Esophagus (tissue), 2 donors: Measurements from ENCODE around the gene C11orf68. TPM values are rescaled to one million over a fixed set of nuclear protein-coding genes. Genes with fewer than 3 reads are reported as not detected.

Experiments
- H3K27ac ChIP-seq, 2 donors: one replicate each; pipeline ENCODE4 v1.5.1; 2013; ENCODE audit warnings: low read depth in 2 of 2, mild to moderate bottlenecking in 2 of 2, inconsistent platforms in 1 of 2, low read length in 1 of 2, moderate library complexity in 1 of 2
- H3K27me3 ChIP-seq, 2 donors: one replicate each; pipeline ENCODE4 v1.6.1; 2013; ENCODE audit warnings: low read length in 2 of 2, control low read depth in 1 of 2, mild to moderate bottlenecking in 1 of 2; ENCODE audit not compliant: insufficient read depth in 2 of 2, control insufficient read depth in 1 of 2
- H3K36me3 ChIP-seq, 2 donors: one replicate each; pipeline ENCODE4 v1.6.1; 2013; ENCODE audit warnings: low read length in 1 of 2; ENCODE audit not compliant: control insufficient read depth in 2 of 2, insufficient read depth in 2 of 2
- H3K4me1 ChIP-seq, 2 donors: one replicate each; pipeline ENCODE4 v1.6.1; 2013; ENCODE audit warnings: low read length in 1 of 2; ENCODE audit not compliant: control insufficient read depth in 2 of 2, insufficient read depth in 2 of 2
- H3K4me3 ChIP-seq, 2 donors: one replicate each; pipeline ENCODE4 v1.5.1; 2013; ENCODE audit warnings: low read length in 2 of 2, mild to moderate bottlenecking in 2 of 2, low read depth in 1 of 2, moderate library complexity in 1 of 2
- H3K9me3 ChIP-seq, 2 donors: one replicate each; pipeline ENCODE4 v1.6.1; 2013; ENCODE audit warnings: mild to moderate bottlenecking in 2 of 2, low read depth in 1 of 2, low read length in 1 of 2, moderate library complexity in 1 of 2; ENCODE audit not compliant: control insufficient read depth in 2 of 2, insufficient read depth in 1 of 2
- WGBS, 2 donors: extraction: QIAGEN DNeasy Blood & Tissue Kit; methylation state at CpG; one replicate each; pipeline ENCODE4 v1.1.7; 2013; 5-methylcytosine and 5-hydroxymethylcytosine counted together
- polyA plus RNA-seq, 2 donors: library from polyadenylated mRNA; stranded (reverse); fragments of 200-250 nt; gene quantifications; one replicate each; pipeline ENCODE4 v1.2.3, GENCODE V29; 2013
- donor health status: healthy with polysubstance abuse.
- donor health status: Bipolar disorder and iron deficiency.

Gene C11orf68
- polyA plus RNA-seq, 2 donors, result 21.8 to 27.6 TPM

- no peaks in the 10 kb centered on the region for H3K27me3 ChIP-seq
- no peak overlapping the region for H3K27ac ChIP-seq
- H3K36me3 ChIP-seq, result no peaks in the 10 kb centered on the region
- no peaks in the 10 kb centered on the region for H3K9me3 ChIP-seq
- H3K4me3 ChIP-seq, result no peak overlapping the region
- peaks cover 0 to 10% of the 10 kb centered on the region in 2 donors for H3K4me1 ChIP-seq
- WGBS, 2 donors, result 65 to 67% methylated on average over 8 of the region's 8 CpGs
These were observed 15.1 kb downstream of the C11orf68 start for GRCh38 chr11:65903715-65904114.

DNA sequence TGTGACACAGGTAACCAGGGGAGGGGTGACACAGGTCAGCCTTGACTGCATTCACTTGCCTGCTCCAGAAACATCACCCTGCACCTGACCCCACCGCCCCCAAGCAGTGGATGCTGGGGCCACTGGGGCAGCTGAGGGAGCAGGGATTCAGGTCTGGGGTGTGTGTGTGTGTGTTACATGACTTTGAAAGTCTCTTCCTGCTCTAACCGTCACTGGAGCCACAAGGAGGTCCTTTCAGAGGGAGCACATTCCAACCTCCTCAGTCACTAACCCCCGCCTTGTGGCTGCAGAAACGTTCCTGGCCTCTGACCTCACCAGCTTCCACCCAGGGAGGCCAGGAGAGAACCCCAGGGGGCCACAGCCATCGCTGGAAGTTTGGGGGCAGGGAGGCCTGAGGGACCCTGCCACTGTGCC lies 15.8 kb downstream of the C11orf68 start:
- Histone ChIP-seq H3K4me3 (no peak overlapping the region), H3K36me3 (no peaks in the 10 kb centered on the region), H3K9me3 (no peaks in the 10 kb centered on the region), H3K27me3 (no peaks in the 10 kb centered on the region), H3K4me1 (peaks cover 0 to 10% of the 10 kb centered on the region in 2 donors), H3K27ac (peak overlapping the region in 1 of 2 donors; percentile 40)
- 27 to 35% methylated on average over 5 of the region's 5 CpGs for WGBS, 2 donors

DNA sequence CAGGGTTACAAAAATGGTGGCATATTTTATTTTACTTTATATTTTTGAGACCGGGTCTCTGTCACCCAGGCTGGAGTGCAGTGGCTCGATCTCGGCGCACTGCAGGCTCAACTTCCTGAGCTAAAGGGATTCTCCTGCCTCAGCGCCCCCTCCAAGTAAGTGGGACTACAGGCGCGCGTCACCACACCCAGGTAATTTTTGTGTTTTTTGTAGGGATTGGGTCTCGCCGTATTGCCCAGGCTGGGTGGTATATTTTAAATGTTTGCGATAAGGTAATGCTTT lies 18.0 kb downstream of the C11orf68 start:
- peak overlapping the region; percentile 89 to 96 for H3K27ac ChIP-seq
- WGBS, 2 donors, result 72 to 76% methylated on average over 11 of the region's 11 CpGs
- H3K4me3 ChIP-seq, result peak overlapping the region in 1 of 2 donors; percentile 69

DNA sequence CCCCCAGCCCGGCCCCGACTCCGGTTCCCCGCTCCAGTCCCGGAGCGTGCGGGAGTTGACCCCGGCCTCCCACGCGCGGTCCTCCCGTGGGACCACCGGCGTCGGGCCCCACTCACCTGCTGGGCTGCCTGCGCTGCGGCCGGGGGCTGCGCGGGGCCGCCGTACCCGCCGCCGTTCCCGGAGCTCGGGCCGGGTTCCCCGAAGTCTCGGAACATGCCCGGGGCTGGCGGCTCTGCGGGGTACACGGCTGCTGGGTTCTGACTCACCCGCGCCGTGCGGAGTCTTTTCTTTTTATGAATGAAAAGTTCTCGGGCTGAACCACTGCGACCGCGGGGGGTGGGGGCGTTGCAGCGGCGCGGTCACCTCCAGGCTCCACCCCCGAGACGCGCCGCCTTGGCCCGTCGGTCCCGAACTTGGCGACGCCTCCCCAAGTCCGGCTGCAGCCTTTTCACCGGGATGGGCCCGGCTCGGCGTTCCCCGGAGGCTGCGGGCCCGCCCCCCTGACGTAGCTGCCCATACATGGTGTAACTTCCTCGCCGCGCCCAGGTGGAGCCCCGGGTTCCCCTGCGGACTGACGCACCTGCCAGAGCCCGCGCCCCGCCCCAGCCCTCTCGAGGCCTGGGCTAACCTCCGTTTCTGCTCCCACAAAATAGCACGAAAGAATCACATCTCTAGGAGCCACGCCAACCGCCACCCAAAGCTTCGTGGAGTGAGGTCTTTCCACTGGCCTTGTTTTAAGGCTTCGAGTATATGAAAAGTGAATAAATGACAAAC lies 18.6 kb downstream of the C11orf68 start, which contains the start of gene FOSL1:
TSS of gene FOSL1 (minus strand) at position 264 of the 774 bp plus-strand sequence. CDS start at position 215, 49 bp downstream.
- H3K27ac ChIP-seq, result peak within 1 kb of the TSS; percentile 89 to 96
- no peaks in the 10 kb centered on the region for H3K9me3 ChIP-seq
- no peaks in the 10 kb centered on the region for H3K27me3 ChIP-seq
- no peaks in the 10 kb centered on the region for H3K36me3 ChIP-seq
- WGBS, 2 donors, result 2% methylated on average over 69 to 80 of the region's 80 CpGs
- H3K4me1 ChIP-seq, result peaks cover 0 to 10% of the 10 kb centered on the region in 2 donors
- peak within 1 kb of the TSS; percentile 59 to 69 for H3K4me3 ChIP-seq

More for the DNA sequence above, 18.0 kb downstream of the C11orf68 start:
- Histone ChIP-seq H3K4me1 (peaks cover 0 to 10% of the 10 kb centered on the region in 2 donors), H3K27me3 (no peaks in the 10 kb centered on the region), H3K9me3 (no peaks in the 10 kb centered on the region), H3K36me3 (no peaks in the 10 kb centered on the region)

DNA sequence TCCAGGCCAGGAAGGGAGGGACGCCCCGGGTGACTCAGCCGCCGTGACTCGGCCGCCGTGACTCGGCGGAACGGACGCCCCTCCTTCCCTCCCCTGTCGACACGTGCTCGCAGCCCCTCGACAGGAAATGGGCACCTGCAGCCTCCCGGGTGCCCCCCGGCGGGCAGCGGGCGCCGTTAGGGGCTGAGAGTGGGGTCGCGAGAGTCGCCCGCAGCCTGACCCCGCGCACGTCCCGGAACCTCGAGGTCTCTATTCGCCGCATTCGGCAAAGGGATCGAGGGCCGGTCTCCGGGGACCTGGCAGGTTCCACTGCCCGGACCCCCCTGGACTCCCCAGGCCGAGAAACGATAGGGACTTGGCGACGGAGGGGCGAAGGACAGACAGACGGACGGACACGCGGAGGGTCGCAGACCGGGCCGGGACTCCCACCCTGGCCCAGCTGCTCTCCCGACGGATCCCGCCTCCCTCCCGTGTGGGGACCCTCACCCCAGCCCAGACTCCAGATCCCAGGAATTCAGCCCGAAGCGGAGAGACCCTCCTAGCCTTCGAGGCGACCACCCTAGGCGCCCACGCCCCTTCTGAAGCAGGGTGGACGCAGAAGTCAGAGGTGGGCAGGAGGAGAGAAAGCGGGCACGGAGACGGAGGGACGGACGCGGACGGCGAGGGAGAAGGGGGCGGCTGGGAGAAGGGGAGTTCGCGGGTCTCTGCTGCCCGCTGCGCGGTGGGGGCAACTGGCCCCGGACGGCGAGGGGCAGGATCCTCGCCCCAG lies 19.3 kb downstream of the C11orf68 start:
- Histone ChIP-seq H3K9me3 (no peaks in the 10 kb centered on the region), H3K27me3 (no peaks in the 10 kb centered on the region), H3K4me1 (peaks cover 0 to 10% of the 10 kb centered on the region in 2 donors), H3K27ac (peak overlapping the region; percentile 89 to 96), H3K36me3 (no peaks in the 10 kb centered on the region), H3K4me3 (peak overlapping the region; percentile 59 to 69)
- 1 to 2% methylated on average over 57 to 78 of the region's 78 CpGs for WGBS, 2 donors

GRCh38 chr11:65898656-65899355 lies 20.1 kb downstream of the C11orf68 start:
- Histone ChIP-seq H3K36me3 (no peaks in the 10 kb centered on the region), H3K27me3 (no peaks in the 10 kb centered on the region), H3K4me1 (peaks cover 2 to 10% of the 10 kb centered on the region in 2 donors), H3K4me3 (peak overlapping the region; percentile 59 to 69), H3K27ac (peak overlapping the region; percentile 40 to 96), H3K9me3 (no peaks in the 10 kb centered on the region)
- WGBS, 2 donors, result 23 to 30% methylated on average over 21 to 28 of the region's 28 CpGs

GRCh38 chr11:65897020-65897471 lies 21.8 kb downstream of the C11orf68 start:
- H3K4me3 ChIP-seq, result no peak overlapping the region
- no peaks in the 10 kb centered on the region for H3K36me3 ChIP-seq
- H3K27me3 ChIP-seq, result no peaks in the 10 kb centered on the region
- no peak overlapping the region for H3K27ac ChIP-seq
- 72 to 81% methylated on average over 4 of the region's 4 CpGs for WGBS, 2 donors
- H3K9me3 ChIP-seq, result no peaks in the 10 kb centered on the region
- H3K4me1 ChIP-seq, result peaks cover 2 to 8% of the 10 kb centered on the region in 2 donors

DNA sequence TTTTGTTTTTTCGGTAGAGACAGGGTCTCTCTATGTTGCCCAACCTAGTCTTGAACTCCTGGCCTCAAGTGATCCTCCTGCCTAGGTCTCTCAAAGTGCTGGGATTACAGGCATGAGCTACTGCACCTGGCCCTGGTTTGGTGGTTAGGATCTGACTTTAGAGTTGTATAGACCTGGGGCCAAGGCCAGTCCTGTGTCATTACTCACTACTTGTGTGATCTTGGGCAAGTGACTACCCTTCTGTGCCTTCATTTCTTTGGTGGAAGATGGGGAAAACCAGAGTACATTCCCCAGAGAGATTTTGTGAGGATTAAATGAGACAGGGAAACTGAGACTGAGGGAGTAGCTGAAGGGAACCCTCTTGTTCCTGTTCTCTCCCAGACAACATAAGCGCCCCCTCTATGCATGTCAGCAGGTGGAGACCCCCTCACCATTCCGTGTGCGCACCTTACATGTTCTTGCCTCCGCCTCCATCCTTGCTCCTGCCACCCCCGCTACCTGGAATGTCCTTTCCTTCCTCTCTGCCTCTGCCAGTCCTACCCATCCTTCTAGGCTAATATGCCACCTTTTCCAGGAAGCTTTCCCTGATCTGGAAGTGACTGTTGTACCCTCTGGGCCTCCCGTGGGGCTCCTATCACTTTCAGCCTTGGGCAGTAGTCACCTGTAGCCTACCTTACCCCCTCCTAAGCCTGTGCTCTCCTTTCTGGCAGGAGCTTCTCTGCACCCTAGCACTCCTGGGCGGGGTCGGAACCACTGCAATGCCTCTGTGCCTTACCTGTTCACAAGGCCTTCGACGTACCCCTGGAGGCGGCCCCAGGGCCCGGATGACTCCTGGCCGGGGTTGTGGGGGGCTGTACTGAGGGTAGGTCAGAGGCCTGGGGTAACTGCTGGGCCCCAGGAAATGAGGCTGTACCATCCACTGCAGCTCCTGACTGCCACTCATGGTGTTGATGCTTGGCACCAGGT lies 22.5 kb downstream of the C11orf68 start:
- Histone ChIP-seq H3K27ac (no peak overlapping the region), H3K9me3 (no peaks in the 10 kb centered on the region), H3K27me3 (no peaks in the 10 kb centered on the region), H3K4me3 (no peak overlapping the region), H3K4me1 (peaks cover 7 to 13% of the 10 kb centered on the region in 2 donors), H3K36me3 (no peaks in the 10 kb centered on the region)
- 87 to 91% methylated on average over 14 of the region's 14 CpGs for WGBS, 2 donors
